Neural cell (in vitro differentiated cells): Measurements from ENCODE around the gene ZDHHC5. TPM values are rescaled to one million over a fixed set of nuclear protein-coding genes. Genes with fewer than 3 reads are reported as not detected.
"Not testable (repeated sequence)": the region's sequence is repeated elsewhere in the genome, so short reads cannot be mapped to it uniquely, and the experiment has no call there.

Experiments used
- H2AFZ ChIP-seq: fragments of 200-600, 300-800 bp; sonication (generic), shearing (Covaris generic); 2 replicates; pipeline ENCODE4 v1.6.0; 2014; ENCODE audit warnings: low read depth, mild to moderate bottlenecking, antibody characterized with exemption, low read length, moderate library complexity
- H3F3A ChIP-seq: fragments of 200-600 bp; shearing (Covaris generic); 2 replicates; pipeline ENCODE4 v1.6.1; 2016; ENCODE audit warnings: mild to moderate bottlenecking, moderate library complexity, mixed read lengths, antibody characterized with exemption, low read length; ENCODE audit not compliant: insufficient read depth, poor library complexity, severe bottlenecking
- H3K27ac ChIP-seq: fragments of 200-600, 300-800 bp; sonication (generic), shearing (Covaris generic); 2 replicates; pipeline ENCODE4 v1.5.1; 2014; ENCODE audit warnings: mild to moderate bottlenecking, low read length, moderate library complexity
- H3K27me3 ChIP-seq: fragments of 300-800, 200-600 bp; sonication (generic), shearing (Covaris generic); 2 replicates; pipeline ENCODE4 v1.6.0; 2014; ENCODE audit warnings: mild to moderate bottlenecking, low read depth, low read length, moderate library complexity; ENCODE audit not compliant: insufficient read depth
- H3K36me3 ChIP-seq: fragments of 300-800, 200-600 bp; sonication (generic), shearing (Covaris generic); 2 replicates; pipeline ENCODE4 v1.5.1; 2014; ENCODE audit warnings: mild to moderate bottlenecking, antibody characterized with exemption, low read length, moderate library complexity; ENCODE audit not compliant: insufficient read depth
- H3K4me2 ChIP-seq: fragments of 300-800, 200-600 bp; sonication (generic), shearing (Covaris generic); 2 replicates; pipeline ENCODE4 v1.6.0; 2014; ENCODE audit warnings: mild to moderate bottlenecking, low read length
- H3K4me3 ChIP-seq: fragments of 300-800, 200-600 bp; sonication (generic), shearing (Covaris generic); 2 replicates; pipeline ENCODE4 v1.5.1; 2014; ENCODE audit warnings: mild to moderate bottlenecking, low read length, moderate library complexity
- H3K79me2 ChIP-seq: fragments of 200-600 bp; shearing (Covaris generic); replicated peaks from 2 replicates; pipeline ENCODE4 v1.6.0; 2014; ENCODE audit warnings: mild to moderate bottlenecking, low read length, moderate library complexity; ENCODE audit not compliant: insufficient read depth
- H3K9ac ChIP-seq: fragments of 300-800, 200-600 bp; sonication (generic), shearing (Covaris generic); 2 replicates; pipeline ENCODE4 v1.6.1; 2016; ENCODE audit warnings: mild to moderate bottlenecking, low read length, mixed read lengths
- H3K9me2 ChIP-seq: fragments of 200-600 bp; shearing (Covaris generic); 2 replicates; pipeline ENCODE4 v1.6.1; 2016; ENCODE audit warnings: mild to moderate bottlenecking, low read length, mixed read lengths; ENCODE audit not compliant: insufficient read depth
- H3K9me3 ChIP-seq: fragments of 200-600, 300-800 bp; sonication (generic), shearing (Covaris generic); 2 replicates; pipeline ENCODE4 v1.6.1; 2016; ENCODE audit warnings: mild to moderate bottlenecking, mixed run types, low read length, moderate library complexity, mixed read lengths
- H4K20me1 ChIP-seq: fragments of 200-600 bp; shearing (Covaris generic); 2 replicates; pipeline ENCODE4 v1.6.1; 2016; ENCODE audit warnings: mild to moderate bottlenecking, mixed run types; ENCODE audit not compliant: insufficient read depth
- CTCF ChIP-seq: fragments of 450-650 bp; IDR thresholded peaks from 2 replicates; pipeline ENCODE4 v1.5.1; 2014; ENCODE audit warnings: antibody characterized with exemption, mild to moderate bottlenecking, moderate library complexity; ENCODE audit not compliant: poor library complexity, severe bottlenecking
- EP300 ChIP-seq: fragments of 450-650 bp; conservative IDR thresholded peaks from 2 replicates; pipeline ENCODE4 v1.6.1; 2014; ENCODE audit warnings: antibody characterized with exemption, mild to moderate bottlenecking, moderate library complexity; ENCODE audit not compliant: poor library complexity, severe bottlenecking
- EZH2 ChIP-seq: fragments of 200-600, 300-800 bp; shearing (Covaris generic), sonication (generic); IDR thresholded peaks from 2 replicates; pipeline ENCODE4 v1.6.1; 2014; ENCODE audit warnings: antibody characterized with exemption, low read length, borderline replicate concordance, mild to moderate bottlenecking; ENCODE audit not compliant: insufficient read depth, poor library complexity, severe bottlenecking
- MXI1 ChIP-seq: fragments of 450-650 bp; conservative IDR thresholded peaks from 2 replicates; pipeline ENCODE4 v1.6.1; 2014; ENCODE audit warnings: antibody characterized with exemption, mild to moderate bottlenecking; ENCODE audit not compliant: poor library complexity, severe bottlenecking
- POLR2AphosphoS5 ChIP-seq: IDR thresholded peaks from 2 replicates; pipeline ENCODE4 v1.6.1; 2012
- RAD21 ChIP-seq: fragments of 450-650 bp; conservative IDR thresholded peaks from 2 replicates; pipeline ENCODE4 v1.6.1; 2014; ENCODE audit warnings: antibody characterized with exemption, mild to moderate bottlenecking, moderate library complexity
- REST ChIP-seq: IDR thresholded peaks from 2 replicates; pipeline ENCODE4 v1.6.1; 2012; ENCODE audit warnings: borderline replicate concordance
- SMC3 ChIP-seq: fragments of 450-650 bp; conservative IDR thresholded peaks from 2 replicates; pipeline ENCODE4 v1.6.1; 2014; ENCODE audit warnings: antibody characterized with exemption, mild to moderate bottlenecking, moderate library complexity; ENCODE audit not compliant: poor library complexity
- TAF1 ChIP-seq: IDR thresholded peaks from 2 replicates; pipeline ENCODE4 v1.6.1; 2012; ENCODE audit warnings: low read depth
- polyA plus RNA-seq: library from polyadenylated mRNA; depleted of rRNA; stranded (reverse); fragments of >200 nt; gene quantifications from 2 replicates; pipeline ENCODE4 v1.2.3, GENCODE V29; 2014

ZDHHC5 gene
- polyA plus RNA-seq, 1 donor from 2014 or later: 15.8 TPM

- H3F3A ChIP-seq: no peaks in the 10 kb centered on the region
- H3K79me2 ChIP-seq: peaks cover 14% of the 10 kb centered on the region
- no peaks in the 10 kb centered on the region for H3K9me2 ChIP-seq
- no peak overlapping the region for H3K27ac ChIP-seq
- H2AFZ ChIP-seq: no peak overlapping the region
- H3K4me3 ChIP-seq: no peak overlapping the region
- H3K27me3 ChIP-seq: no peaks in the 10 kb centered on the region
- peaks cover 17% of the 10 kb centered on the region for H3K36me3 ChIP-seq
- TF ChIP-seq POLR2AphosphoS5 (no peak), CTCF (no peak)
- no peaks in the 10 kb centered on the region for H4K20me1 ChIP-seq
- H3K9ac ChIP-seq: no peak overlapping the region
- no peak overlapping the region for H3K4me2 ChIP-seq
- H3K9me3 ChIP-seq: no peaks in the 10 kb centered on the region
Measured at GRCh38 chr11:57703341-57703740, 35.4 kb downstream of the ZDHHC5 start.

- Histone ChIP-seq H3K9ac (no peak overlapping the region), H4K20me1 (no peaks in the 10 kb centered on the region), H3K36me3 (peaks cover 9% of the 10 kb centered on the region), H3K27me3 (no peaks in the 10 kb centered on the region), H3F3A (no peaks in the 10 kb centered on the region), H3K4me3 (no peak overlapping the region), H2AFZ (no peak overlapping the region), H3K27ac (no peak overlapping the region), H3K9me3 (no peaks in the 10 kb centered on the region), H3K4me2 (no peak overlapping the region), H3K79me2 (peaks cover 22% of the 10 kb centered on the region), H3K9me2 (no peaks in the 10 kb centered on the region)
- TF ChIP-seq CTCF (no peak), MXI1 (no peak), TAF1 (no peak), RAD21 (no peak), REST (no peak), POLR2AphosphoS5 (no peak), EP300 (no peak), SMC3 (no peak), EZH2 (no peak)
Measured at GRCh38 chr11:57704932-57705331, 37.0 kb downstream of the ZDHHC5 start.

- not testable (repeated sequence) for H3K9me3 ChIP-seq, H2AFZ ChIP-seq, H4K20me1 ChIP-seq, H3F3A ChIP-seq, H3K27me3 ChIP-seq, H3K4me3 ChIP-seq, H3K4me2 ChIP-seq, H3K27ac ChIP-seq, H3K36me3 ChIP-seq, H3K9ac ChIP-seq, H3K9me2 ChIP-seq
- peaks cover 27% of the 10 kb centered on the region for H3K79me2 ChIP-seq
Measured at GRCh38 chr11:57705432-57705831, 37.5 kb downstream of the ZDHHC5 start.
